HG03108 (cell line): ENCODE data around the gene OSBPL5.

ENCODE experiments used
- ATAC-seq: cut with Tn5 transposase; IDR thresholded peaks from one replicate; pipeline ENCODE4 v1.9.1; 2021; ENCODE audit warnings: moderate library complexity; ENCODE audit not compliant: unreplicated experiment

OSBPL5 gene

GRCh38 chr11:3164138-3164551 lies 965 bp downstream of the OSBPL5 start:
- ATAC-seq = no peak

GRCh38 chr11:3163241-3163981 lies 1.7 kb downstream of the OSBPL5 start:
- no peak for ATAC-seq

GRCh38 chr11:3162410-3163240 lies 2.5 kb downstream of the OSBPL5 start:
- no peak for ATAC-seq

DNA sequence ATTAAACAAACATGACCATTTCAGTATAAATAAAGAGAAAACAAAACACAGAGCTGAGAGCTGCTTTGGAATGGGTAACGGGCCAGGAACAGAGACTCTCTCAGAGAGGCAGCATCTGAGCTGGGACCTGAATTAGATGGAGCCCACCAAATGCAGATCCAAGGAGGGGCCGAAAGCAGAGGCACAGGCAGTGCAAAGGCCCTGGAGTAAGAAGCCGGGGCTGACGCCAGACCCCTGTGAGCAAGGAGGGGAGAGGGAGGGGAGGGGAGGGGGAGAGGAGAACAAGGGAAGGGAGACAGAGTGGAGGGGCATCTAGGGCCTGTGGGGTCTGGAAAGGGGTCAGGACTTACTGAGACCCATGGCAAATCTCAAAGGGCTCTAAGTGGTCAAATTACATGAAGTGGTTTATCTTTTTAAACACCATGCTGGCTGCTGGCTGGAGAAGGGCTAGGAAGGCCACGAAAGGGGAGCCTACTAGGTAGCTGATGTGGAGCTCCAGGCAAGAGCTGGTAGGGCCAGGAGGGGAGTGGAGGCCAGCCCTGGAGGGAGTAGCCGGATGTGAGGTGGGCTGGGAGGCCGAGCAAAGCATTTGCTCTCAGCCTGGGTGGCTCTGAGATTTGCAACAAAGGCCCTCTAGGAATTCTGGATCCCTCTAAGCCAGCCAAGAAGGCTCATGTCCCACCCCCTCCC lies 3.2 kb downstream of the OSBPL5 start:
- ATAC-seq = no peak

GRCh38 chr11:3161309-3161708 lies 3.8 kb downstream of the OSBPL5 start:
- no peak for ATAC-seq

DNA sequence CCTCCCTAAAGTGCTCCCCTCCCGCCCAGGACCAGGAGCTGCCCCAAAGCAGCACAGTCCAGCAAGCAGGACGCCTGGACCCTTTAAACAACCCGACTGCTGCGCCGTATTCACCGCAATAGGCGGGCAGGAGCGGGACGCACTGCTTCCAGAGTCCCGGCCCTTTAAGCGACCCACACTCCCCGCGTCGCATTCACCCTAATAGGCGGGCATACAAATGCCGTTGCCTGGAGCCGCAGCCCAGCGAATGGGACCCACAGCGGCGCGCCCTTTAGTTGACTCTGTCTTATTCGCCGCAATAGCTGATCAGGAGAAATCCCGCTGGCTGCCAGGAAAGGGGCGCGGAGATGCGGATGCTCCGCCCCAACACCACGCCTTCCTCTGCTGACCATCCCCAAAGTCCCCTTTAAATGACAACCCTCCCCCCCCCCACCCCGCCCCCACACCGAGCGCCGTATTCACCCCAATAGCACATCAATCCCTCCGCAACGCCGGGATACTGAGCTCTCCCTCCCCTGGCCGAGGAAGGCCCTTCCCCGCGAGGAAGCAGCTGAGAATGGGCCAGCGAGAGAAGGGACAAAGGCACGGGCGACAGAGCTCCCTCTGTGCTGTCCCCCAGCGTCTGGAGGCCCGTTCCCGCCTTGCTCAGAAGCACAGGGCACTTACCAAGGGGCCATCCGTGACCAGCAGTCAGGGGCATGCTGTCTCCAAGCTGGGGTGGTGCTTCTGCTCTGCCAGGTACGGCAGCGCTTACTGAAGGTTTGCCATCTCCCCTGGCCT lies 4.7 kb downstream of the OSBPL5 start:
- no peak for ATAC-seq

GRCh38 chr11:3159296-3160190 lies 5.6 kb downstream of the OSBPL5 start:
- ATAC-seq = no peak

GRCh38 chr11:3158821-3159220 lies 6.3 kb downstream of the OSBPL5 start:
- no peak for ATAC-seq

- no peak for ATAC-seq
These were observed 6.9 kb downstream of the OSBPL5 start for GRCh38 chr11:3158131-3158591.

DNA sequence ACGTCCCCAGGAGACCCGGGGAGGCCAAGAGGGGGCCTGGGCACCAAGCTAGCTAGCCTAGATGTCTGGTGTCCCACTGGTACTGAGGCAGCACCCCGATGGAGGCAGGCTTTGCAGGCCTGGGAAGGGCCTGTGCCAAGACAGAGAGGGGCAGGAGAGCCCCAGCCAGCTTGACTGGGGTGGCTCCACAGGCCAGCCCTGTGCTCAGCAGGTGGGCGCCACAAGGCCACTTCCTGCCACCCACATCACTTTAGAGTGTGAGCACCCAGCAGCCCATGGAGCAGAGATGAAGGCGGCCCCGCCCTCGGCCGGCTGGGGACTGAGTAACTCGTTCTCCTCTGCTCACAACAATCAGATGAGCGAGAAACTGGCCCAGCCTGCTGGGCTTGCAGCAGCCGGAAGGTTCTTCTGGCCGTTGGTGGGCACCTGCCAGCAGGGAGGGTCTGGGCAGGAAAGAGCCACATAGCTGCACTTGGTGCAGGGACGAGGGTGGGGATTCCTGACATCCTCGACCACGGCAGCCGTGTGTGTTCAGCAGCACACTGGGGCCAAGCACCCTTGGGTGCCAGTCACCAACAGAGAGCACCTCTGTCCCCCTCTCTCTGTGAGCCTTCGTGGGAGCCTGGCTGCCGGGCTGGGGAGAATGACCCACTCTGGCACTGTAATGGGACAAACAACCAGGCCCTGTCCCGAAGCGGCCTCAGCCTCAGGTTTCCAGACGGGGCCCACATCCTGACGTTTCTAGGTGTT lies 7.6 kb downstream of the OSBPL5 start:
- no peak for ATAC-seq

DNA sequence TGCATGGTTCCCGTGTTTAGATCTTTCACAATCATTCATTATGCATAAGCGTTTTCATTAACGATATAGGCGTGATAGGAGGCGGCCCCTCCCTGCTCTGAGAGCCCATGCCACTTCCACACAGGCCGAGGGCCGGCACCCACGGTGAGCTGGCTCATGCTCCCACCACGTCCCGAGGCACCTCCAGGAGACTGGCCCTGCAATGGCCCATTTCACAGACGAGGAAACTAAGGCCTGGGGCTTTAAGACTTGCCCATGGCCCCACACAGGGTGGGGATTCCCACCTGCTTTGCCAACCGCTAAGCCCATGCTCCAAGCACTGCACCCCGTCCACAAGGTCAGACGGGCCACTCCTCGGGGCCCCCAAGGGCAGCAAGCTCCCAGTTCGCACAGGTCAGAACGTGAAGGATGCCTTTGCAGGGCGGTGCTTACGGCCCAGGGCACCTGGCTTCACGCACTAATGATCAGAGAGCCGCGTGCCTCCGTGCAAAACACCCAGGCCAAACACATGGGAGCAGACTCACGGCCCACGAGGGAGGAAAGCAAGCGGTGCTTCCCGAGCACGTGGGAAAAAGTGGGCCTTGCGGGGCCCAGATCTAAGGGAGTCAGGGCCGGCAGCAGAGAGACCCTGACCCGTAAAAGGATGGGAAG lies 8.3 kb downstream of the OSBPL5 start:
- no peak for ATAC-seq

- no peak for ATAC-seq
These were observed 8.8 kb downstream of the OSBPL5 start for GRCh38 chr11:3156282-3156660.

DNA sequence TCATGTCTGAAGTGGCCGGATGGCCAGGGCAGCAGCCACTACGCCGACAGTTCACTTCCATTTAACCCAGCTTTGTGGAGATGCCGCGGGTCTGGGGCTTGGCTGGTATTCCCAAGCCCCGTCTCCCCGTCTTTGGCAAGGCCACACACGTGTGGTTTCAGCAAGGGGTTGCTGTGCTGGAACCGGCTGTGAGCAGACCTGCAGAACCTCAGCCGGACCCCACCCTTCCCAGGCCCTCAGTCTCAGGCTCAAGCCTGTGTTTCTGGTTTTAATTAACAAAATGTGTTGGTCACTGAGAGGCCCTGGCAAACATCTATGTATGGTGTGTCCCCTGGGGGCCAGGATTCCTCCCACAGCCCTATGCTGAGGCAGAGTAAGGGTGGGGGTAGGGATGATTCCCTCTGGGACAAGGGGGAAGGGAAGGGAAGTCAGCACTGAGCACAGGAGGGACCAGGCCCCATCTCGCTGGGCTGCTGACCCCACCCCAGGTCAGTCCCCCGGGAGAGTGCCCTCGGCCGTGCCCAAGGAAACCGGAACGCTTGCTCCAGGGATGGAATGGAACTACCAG lies 9.3 kb downstream of the OSBPL5 start:
- no peak for ATAC-seq

DNA sequence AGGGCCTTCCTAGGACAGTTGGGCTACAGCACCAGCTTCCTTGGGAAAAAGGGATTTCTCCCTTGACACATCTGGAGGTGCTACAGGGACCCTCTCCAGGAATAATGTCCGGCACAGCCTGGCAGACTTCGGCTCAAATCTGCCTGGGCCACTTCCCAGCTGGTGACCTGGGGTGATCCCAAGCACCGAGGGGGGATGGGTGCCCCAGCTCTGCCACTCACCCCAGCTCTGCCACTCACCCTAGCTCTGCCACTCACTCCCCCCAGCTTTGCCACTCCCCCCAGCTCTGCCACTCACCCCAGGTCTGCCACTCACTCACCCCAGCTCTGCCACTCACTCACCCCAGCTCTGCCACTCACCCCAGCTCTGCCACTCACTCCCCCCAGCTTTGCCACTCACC lies 9.9 kb downstream of the OSBPL5 start:
- ATAC-seq = no peak

DNA sequence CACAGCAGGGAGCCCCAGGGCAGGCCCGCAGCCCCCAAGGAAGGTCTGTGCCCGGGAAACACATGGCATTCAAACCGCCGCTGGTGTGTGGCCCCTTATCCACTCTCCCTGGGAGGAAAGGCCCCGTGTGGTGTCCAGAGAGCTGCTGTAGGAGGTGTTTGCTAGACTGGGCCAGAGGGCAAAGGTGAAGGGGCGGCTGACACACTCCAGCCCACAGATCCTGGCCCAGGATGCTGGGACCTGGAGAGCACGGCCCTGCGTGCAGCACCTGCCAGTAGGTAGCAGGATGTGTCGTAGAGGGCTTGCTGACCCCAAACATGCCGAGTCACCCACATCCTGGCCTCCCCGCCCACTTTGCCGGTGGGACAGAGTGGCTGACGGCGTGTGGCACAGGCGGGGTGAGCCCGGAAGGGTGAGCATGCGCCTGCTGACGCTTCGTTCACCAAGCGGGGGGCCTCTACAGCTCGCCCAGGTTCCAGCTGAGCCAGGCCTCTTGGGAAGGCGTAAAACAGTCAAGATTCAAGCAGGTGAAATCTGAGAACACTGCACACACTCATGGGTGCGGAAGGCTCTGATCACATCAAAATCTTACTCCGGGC lies 11.0 kb downstream of the OSBPL5 start:
- ATAC-seq = no peak

GRCh38 chr11:3153291-3153861 lies 11.7 kb downstream of the OSBPL5 start:
- ATAC-seq = no peak

DNA sequence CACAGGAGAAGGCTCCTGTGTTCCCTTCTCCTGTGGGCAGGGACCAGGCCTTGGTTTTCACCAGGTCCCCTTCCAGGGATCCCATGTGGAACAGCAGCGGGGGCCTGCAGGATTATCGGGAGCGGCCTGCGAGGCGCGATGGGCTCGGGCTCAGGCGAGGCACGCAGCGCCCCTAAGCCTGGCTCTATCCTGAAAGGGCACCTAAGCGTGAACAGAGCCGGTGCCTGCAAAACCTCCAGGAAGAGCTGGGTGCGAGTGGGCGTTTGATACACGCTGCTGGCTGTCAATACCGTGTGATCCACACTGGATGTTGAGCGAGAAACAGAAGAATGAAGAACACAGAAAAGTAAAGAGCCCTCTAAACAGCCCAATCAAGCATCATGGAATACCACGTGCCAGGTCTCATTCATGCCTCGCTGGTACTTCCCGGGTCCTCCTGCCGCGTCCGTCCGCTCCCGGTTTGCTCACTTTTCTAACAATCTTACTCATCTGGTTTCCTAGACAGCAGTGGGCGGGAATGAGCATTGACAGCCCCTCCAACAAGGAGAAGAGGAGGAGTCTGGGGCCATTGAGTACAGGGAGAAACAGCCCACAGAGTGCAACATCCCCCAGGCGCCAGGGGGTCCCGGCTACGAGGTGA lies 12.5 kb downstream of the OSBPL5 start:
- no peak for ATAC-seq
